ENCODE results near the gene METTL22.

DNA sequence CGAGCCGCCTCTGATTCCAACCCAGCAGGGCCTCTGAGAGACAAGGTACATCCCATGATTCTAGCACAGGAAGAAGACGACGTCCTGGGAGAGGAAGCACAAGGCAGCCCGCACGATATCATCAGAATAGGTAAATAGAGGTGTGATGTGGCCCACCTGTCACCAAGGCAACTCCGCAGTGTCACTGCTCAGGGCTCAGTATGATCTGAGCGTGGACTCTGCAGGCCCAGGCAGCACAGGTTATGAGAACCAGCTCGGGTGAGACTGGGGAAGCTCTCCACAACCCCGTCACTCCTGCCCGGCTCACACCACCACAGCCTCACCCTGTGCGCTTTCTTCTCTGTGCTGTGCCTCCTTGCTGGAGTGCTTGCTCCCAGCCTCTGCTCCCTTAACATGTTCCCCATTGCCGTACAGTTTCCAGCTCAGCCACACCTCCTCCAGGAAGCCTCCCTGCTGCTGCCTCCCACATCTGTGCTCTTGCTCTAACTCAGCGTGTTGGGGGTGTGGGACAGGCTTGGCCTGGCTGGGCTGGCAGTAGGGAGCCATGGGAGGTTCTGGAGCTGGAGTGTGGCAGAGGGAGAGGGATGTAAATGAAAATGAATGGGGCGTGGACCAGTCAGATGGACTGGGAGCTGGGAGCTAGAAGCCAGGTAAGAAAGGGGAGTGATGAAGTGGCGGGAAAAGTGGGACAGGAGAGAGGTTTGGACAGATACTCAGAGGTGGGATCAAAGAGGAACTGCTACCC is 7.7 kb downstream of the METTL22 start:
- TF ChIP-seq, protein P1, sequence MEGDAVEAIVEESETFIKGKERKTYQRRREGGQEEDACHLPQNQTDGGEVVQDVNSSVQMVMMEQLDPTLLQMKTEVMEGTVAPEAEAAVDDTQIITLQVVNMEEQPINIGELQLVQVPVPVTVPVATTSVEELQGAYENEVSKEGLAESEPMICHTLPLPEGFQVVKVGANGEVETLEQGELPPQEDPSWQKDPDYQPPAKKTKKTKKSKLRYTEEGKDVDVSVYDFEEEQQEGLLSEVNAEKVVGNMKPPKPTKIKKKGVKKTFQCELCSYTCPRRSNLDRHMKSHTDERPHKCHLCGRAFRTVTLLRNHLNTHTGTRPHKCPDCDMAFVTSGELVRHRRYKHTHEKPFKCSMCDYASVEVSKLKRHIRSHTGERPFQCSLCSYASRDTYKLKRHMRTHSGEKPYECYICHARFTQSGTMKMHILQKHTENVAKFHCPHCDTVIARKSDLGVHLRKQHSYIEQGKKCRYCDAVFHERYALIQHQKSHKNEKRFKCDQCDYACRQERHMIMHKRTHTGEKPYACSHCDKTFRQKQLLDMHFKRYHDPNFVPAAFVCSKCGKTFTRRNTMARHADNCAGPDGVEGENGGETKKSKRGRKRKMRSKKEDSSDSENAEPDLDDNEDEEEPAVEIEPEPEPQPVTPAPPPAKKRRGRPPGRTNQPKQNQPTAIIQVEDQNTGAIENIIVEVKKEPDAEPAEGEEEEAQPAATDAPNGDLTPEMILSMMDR (IDR thresholded peaks at IDR 0.05; ENCODE audit: poor library complexity): no peak
- TF ChIP-seq EZH2 (IDR thresholded peaks at IDR 0.05; ENCODE audit: borderline replicate concordance) (no peak), EZH2phosphoT487 (IDR thresholded peaks at IDR 0.05; ENCODE audit: low read depth, severe bottlenecking, unreplicated experiment) (no peak)

Data from hepatocyte (in vitro differentiated cells).